GM12872 (cell line): Measurements from ENCODE around the gene FYCO1.

Experiments
- CTCF ChIP-seq: IDR thresholded peaks from 3 replicates; pipeline ENCODE4 v1.5.1; 2011; ENCODE audit warnings: low read depth, mild to moderate bottlenecking, low read length, moderate library complexity; ENCODE audit not compliant: insufficient read depth

Gene FYCO1

DNA sequence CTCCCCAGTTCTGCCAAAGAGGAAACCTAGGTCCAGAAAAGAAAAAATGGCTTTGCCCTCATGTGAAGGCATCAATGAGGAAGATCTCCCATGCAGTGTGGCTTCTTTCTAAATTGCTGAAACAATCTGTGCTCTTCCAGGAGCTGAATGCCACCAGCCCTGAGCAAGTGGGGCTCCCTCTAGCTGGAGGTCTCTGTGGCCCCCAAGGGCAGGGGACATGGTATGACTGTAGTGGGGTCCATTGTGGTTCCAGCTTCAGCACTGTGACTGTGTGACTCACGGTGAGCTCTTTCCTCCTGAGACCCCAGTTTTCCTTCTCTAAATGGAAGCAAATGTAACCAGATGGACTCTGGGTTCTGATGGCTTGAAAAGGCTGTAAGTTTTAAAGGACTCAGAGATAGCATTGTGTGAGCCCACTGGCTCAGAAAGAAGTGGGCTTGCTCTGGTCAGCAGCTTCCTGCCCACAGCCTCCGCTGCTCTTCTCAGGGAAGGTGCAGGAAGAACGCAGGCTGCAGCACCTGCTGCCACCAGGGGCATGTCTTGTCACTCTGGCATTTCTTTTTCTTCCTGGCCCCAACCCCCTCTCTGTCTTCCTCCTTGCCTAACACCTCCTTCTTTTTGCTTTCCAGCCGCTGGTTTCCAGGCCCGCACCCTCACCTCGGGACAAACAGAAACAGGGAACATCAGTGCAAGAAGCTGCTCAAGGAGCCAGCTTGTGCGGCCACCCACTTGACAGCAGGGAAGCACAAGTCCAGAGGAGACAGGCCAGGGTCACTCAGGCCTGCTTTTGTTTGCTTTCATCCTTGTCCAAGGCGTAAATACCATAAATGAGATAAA lies 58.2 kb downstream of the FYCO1 start:
- no peak for TF ChIP-seq CTCF

- TF ChIP-seq CTCF: no peak
Measured at GRCh38 chr3:45936261-45936660, 59.4 kb downstream of the FYCO1 start.

DNA sequence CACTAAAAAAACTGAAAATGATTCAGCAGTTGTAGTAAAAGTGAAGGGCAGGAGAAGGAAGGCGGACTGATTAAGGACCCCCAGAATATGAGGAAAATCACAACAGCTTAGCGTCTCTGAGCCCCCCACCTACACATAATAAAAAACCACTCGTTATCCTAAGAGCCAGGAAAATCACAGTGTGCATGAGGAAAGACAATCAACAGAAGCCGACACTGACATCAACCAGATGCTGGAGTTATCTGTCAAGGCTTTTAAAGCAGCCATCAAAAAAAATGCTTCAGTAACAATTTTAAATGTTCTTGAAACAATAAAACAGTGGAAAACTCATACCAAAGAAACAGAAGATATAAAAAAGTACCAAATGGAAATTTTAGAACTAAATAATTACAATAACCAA lies 62.0 kb downstream of the FYCO1 start:
- no peak for TF ChIP-seq CTCF

- no peak for TF ChIP-seq CTCF
Measured at GRCh38 chr3:45932112-45932511, 63.5 kb downstream of the FYCO1 start.

- TF ChIP-seq CTCF: no peak
Measured at GRCh38 chr3:45931496-45931895, 64.1 kb downstream of the FYCO1 start.

- TF ChIP-seq CTCF: peak; percentile 91
Measured at GRCh38 chr3:45929042-45929679, 66.5 kb downstream of the FYCO1 start.

DNA sequence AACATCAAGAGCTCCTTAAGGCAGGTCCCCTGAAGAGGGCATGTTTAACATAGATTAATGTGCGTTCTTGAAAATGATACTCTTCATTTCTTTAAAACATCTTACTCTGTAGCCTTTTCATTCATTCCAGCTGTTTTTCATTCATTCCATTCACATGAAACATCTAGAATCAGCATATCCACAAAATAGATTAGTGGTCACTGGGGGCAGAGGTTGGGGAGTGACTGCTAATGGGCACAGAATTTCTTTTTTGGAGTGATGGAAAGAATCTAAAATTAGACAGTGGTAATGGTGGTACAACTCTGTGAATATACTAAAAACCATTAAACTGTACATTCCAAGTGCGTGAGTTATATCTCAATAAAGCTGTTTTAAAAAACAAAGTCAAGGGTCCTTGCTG lies 67.7 kb downstream of the FYCO1 start:
- TF ChIP-seq CTCF: no peak
